SU-DHL-6 (cell line): ENCODE results near the gene UBA1.

ENCODE experiments used
- H2AFZ ChIP-seq: fragments of 200-600 bp; sonication (generic); 2 replicates; pipeline ENCODE4 v1.6.1; 2014; ENCODE audit warnings: low read depth, mild to moderate bottlenecking, moderate library complexity, mixed read lengths, antibody characterized with exemption, low read length; ENCODE audit not compliant: severe bottlenecking
- H3F3A ChIP-seq: fragments of 200-600 bp; shearing (Covaris generic); 2 replicates; pipeline ENCODE4 v1.6.0; 2016; ENCODE audit warnings: antibody characterized with exemption, mild to moderate bottlenecking; ENCODE audit not compliant: insufficient read depth
- H3K27ac ChIP-seq: fragments of 200-600 bp; sonication (generic); 2 replicates; pipeline ENCODE4 v1.5.1; 2016; ENCODE audit warnings: low read depth, mild to moderate bottlenecking, low read length, moderate library complexity, mixed read lengths
- H3K27me3 ChIP-seq: fragments of 200-600 bp; sonication (generic), shearing (Covaris generic); 2 replicates; pipeline ENCODE4 v1.6.0; 2014; ENCODE audit warnings: mild to moderate bottlenecking, low read length
- H3K36me3 ChIP-seq: fragments of 200-600 bp; sonication (generic); 2 replicates; pipeline ENCODE4 v1.6.1; 2014; ENCODE audit warnings: mild to moderate bottlenecking, low read length, mixed read lengths
- H3K4me2 ChIP-seq: fragments of 300-600, 200-600 bp; shearing (Covaris generic), sonication (generic); 2 replicates; pipeline ENCODE4 v1.6.0; 2014; ENCODE audit warnings: low read length, low read depth, mild to moderate bottlenecking; ENCODE audit not compliant: poor library complexity, severe bottlenecking
- H3K4me3 ChIP-seq: fragments of 200-600 bp; sonication (generic); 2 replicates; pipeline ENCODE4 v1.5.1; 2014; ENCODE audit warnings: antibody characterized with exemption, low read length, mild to moderate bottlenecking, mixed read lengths; ENCODE audit not compliant: insufficient read depth, poor library complexity, severe bottlenecking
- H3K79me2 ChIP-seq: fragments of 200-600 bp; sonication (generic); 2 replicates; pipeline ENCODE4 v1.6.1; 2014; ENCODE audit warnings: mild to moderate bottlenecking, low read length, moderate library complexity; ENCODE audit not compliant: insufficient read depth
- H3K9ac ChIP-seq: fragments of 200-600 bp; sonication (generic); 2 replicates; pipeline ENCODE4 v1.7.0; 2014; ENCODE audit warnings: mild to moderate bottlenecking, low read length
- H3K9me2 ChIP-seq: fragments of 200-600 bp; sonication (generic); replicated peaks from 2 replicates; pipeline ENCODE4 v1.6.1; 2014; ENCODE audit warnings: low read length; ENCODE audit not compliant: insufficient read depth
- H3K9me3 ChIP-seq: fragments of 200-600 bp; sonication (generic); 2 replicates; pipeline ENCODE4 v1.6.1; 2014; ENCODE audit warnings: low read length, mixed read lengths; ENCODE audit not compliant: insufficient read depth
- H4K20me1 ChIP-seq: fragments of 200-600 bp; sonication (generic); 2 replicates; pipeline ENCODE4 v1.6.1; 2014; ENCODE audit warnings: low read depth, mild to moderate bottlenecking, antibody characterized with exemption, low read length, moderate library complexity, mixed read lengths
- EZH2phosphoT487 ChIP-seq: fragments of 200-600 bp; sonication (generic), shearing (Covaris generic); conservative IDR thresholded peaks from 2 replicates; pipeline ENCODE4 v1.6.1; 2018; ENCODE audit warnings: mild to moderate bottlenecking, antibody characterized with exemption, low read length, moderate library complexity, mixed read lengths
- TF ChIP-seq, protein P1 (sequence below): fragments of 200-600 bp; sonication (generic); IDR thresholded peaks from one replicate; pipeline ENCODE4 v1.5.1; 2017; ENCODE audit warnings: antibody characterized with exemption, mild to moderate bottlenecking, low read length, moderate library complexity; ENCODE audit not compliant: insufficient read depth, poor library complexity, severe bottlenecking

Gene UBA1

DNA sequence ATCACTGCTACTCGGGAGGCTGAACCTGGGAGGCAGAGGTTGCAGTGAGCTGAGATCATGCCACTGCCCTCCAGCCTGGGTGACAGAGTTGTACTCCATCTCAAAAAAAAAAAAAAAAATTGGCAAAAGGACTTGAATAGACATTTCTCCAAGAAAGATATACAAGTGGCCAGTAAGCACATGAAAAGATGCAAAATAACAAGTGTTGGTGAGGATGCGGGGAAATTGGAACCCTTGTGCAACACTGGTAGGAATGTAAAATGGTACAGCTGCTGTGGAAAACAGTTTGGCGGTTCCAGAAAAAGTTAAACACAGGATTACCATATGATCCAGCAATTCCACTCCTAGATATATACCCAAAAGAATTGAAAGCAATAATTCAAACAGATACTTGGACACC is 29.2 kb upstream of the UBA1 start:
- Histone ChIP-seq H3K9ac (no peak overlapping the region), H3K9me2 (no peaks in the 10 kb centered on the region), H3F3A (no peaks in the 10 kb centered on the region), H3K9me3 (no peaks in the 10 kb centered on the region), H3K27me3 (no peaks in the 10 kb centered on the region), H3K4me3 (no peak overlapping the region), H3K36me3 (no peaks in the 10 kb centered on the region), H3K79me2 (peaks cover 41% of the 10 kb centered on the region), H3K27ac (no peak overlapping the region), H3K4me2 (no peak overlapping the region), H2AFZ (no peak overlapping the region), H4K20me1 (no peaks in the 10 kb centered on the region)
- TF ChIP-seq EZH2phosphoT487, result no peak
- TF ChIP-seq, protein P1, sequence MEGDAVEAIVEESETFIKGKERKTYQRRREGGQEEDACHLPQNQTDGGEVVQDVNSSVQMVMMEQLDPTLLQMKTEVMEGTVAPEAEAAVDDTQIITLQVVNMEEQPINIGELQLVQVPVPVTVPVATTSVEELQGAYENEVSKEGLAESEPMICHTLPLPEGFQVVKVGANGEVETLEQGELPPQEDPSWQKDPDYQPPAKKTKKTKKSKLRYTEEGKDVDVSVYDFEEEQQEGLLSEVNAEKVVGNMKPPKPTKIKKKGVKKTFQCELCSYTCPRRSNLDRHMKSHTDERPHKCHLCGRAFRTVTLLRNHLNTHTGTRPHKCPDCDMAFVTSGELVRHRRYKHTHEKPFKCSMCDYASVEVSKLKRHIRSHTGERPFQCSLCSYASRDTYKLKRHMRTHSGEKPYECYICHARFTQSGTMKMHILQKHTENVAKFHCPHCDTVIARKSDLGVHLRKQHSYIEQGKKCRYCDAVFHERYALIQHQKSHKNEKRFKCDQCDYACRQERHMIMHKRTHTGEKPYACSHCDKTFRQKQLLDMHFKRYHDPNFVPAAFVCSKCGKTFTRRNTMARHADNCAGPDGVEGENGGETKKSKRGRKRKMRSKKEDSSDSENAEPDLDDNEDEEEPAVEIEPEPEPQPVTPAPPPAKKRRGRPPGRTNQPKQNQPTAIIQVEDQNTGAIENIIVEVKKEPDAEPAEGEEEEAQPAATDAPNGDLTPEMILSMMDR, result no peak

DNA sequence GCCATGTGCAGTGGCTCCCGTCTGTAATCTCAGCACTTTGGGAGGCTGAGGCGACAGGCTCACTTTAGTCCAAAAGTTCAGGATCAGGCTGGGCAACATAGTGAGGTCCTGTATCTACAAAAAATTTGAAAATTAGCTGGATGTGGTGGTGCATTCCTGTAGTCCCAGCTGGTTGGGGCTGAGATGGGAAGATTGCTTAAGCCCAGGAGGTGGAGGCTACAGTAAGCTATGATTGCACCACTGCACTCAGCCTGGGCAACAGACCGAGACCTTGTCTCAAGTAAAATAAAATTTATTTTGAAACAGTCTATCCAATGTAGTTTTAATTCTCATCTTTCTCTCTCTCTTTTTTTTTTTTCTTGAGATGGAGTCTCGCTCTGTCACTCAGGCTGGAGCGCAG is 27.5 kb upstream of the UBA1 start:
- Histone ChIP-seq H3K79me2 (peaks cover 34% of the 10 kb centered on the region), H4K20me1 (no peaks in the 10 kb centered on the region), H3F3A (no peaks in the 10 kb centered on the region), H3K9ac (no peak overlapping the region), H3K36me3 (no peaks in the 10 kb centered on the region), H3K9me3 (no peaks in the 10 kb centered on the region), H3K27ac (no peak overlapping the region), H3K27me3 (no peaks in the 10 kb centered on the region), H3K9me2 (no peaks in the 10 kb centered on the region), H3K4me2 (no peak overlapping the region), H3K4me3 (no peak overlapping the region), H2AFZ (no peak overlapping the region)
- no peak for TF ChIP-seq EZH2phosphoT487
- TF ChIP-seq, protein P1, result no peak

DNA sequence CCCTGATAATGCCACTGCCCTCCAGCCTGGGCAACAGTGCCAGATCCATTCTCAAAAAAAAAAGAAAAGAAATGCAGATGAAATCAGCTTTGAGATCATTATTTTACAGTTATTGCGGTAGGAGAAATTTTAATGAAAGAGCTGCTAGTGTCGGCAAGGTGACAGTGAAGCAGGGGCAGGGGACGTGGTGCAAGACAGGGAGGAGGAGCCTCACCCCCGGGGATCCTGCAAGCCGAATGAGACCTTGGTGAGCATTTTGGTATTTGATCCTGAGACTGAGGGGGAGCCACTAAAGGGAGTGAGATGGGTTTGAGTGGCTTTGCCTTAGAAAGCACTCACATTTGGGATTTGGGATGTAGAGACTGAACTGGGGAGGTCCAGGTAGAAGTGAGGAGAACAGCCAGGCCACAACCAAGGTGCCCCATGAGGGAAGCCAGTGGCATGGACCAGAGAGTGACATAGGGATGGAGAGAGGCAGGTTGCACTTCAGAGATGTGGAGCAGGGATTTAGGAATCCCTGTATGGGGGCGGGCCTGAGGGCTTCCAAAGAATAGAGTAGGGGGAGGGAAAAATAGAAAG is 25.0 kb upstream of the UBA1 start:
- H3K9me2 ChIP-seq, result no peaks in the 10 kb centered on the region
- no peaks in the 10 kb centered on the region for H3K9me3 ChIP-seq
- H3F3A ChIP-seq, result no peaks in the 10 kb centered on the region
- TF ChIP-seq EZH2phosphoT487, result no peak
- TF ChIP-seq, protein P1, result no peak
- H3K36me3 ChIP-seq, result no peaks in the 10 kb centered on the region
- no peak overlapping the region for H3K4me3 ChIP-seq
- peaks cover 12% of the 10 kb centered on the region; the same call in 1 of the 2 replicates for H3K79me2 ChIP-seq
- no peaks in the 10 kb centered on the region for H3K27me3 ChIP-seq
- no peak overlapping the region for H3K9ac ChIP-seq
- no peak overlapping the region for H3K4me2 ChIP-seq
- no peak overlapping the region for H3K27ac ChIP-seq
- no peaks in the 10 kb centered on the region for H4K20me1 ChIP-seq
- no peak overlapping the region for H2AFZ ChIP-seq
